GM12892 (cell line): ENCODE measurements around the gene NECAB2.

Source experiments
- POLR2A ChIP-seq: IDR thresholded peaks from 2 replicates; pipeline ENCODE4 v1.6.1; 2011; ENCODE audit warnings: low read depth, low read length, control low read depth
- POLR2AphosphoS5 ChIP-seq: IDR thresholded peaks from 2 replicates; pipeline ENCODE4 v1.6.1; 2011; ENCODE audit warnings: low read depth, low read length, control low read depth

GRCh38 chr16:84041881-84042280 is 73.8 kb downstream of the NECAB2 start:
- TF ChIP-seq POLR2A (no peak), POLR2AphosphoS5 (no peak)
